Right renal cortex interstitium (tissue), 3 donors: ENCODE results near the gene S100Z. TPM values are rescaled to one million over a fixed set of nuclear protein-coding genes. Genes with fewer than 3 reads are reported as not detected.
"Not testable (repeated sequence)": the region's sequence is repeated elsewhere in the genome, so short reads cannot be mapped to it uniquely, and the experiment has no call there.

Source experiments
- DNase-seq, 3 donors: peaks; one replicate each; pipeline ENCODE4 v3.0.0-alpha.2; 2013; ENCODE audit warnings: low read depth in 3 of 3, low spot score in 2 of 3
- polyA plus RNA-seq, 3 donors: library from polyadenylated mRNA; unstranded; fragments of 120-200 nt; gene quantifications; one replicate each; pipeline ENCODE4 v1.2.1, GENCODE V29; 2013; ENCODE audit not compliant: insufficient read length in 3 of 3

Gene S100Z
- polyA plus RNA-seq: under 1 TPM in 2 of 3 donors, not detected in 1; 0.18 to 0.21 TPM

GRCh38 chr5:76849419-76850291 lies at the start of gene S100Z:
Gene S100Z (plus strand): TSS chr5:76850014. CDS start chr5:76875360, 25,346 bp downstream.
- no peak for DNase-seq

- no peak for DNase-seq
Measured at GRCh38 chr5:76800579-76800978, 49.2 kb upstream of the S100Z start.

GRCh38 chr5:76801159-76801802 lies 48.5 kb upstream of the S100Z start:
- no peak for DNase-seq

GRCh38 chr5:76801803-76802195 lies 48.0 kb upstream of the S100Z start:
- no peak for DNase-seq

- no peak for DNase-seq
Measured at GRCh38 chr5:76804266-76804665, 45.5 kb upstream of the S100Z start.

- DNase-seq: no peak
Measured at GRCh38 chr5:76805821-76806505, 43.9 kb upstream of the S100Z start.

GRCh38 chr5:76807296-76807695 lies 42.5 kb upstream of the S100Z start:
- DNase-seq: no peak

GRCh38 chr5:76808141-76808691 lies 41.6 kb upstream of the S100Z start:
- no peak for DNase-seq

- DNase-seq: no peak
Measured at GRCh38 chr5:76809141-76809540, 40.7 kb upstream of the S100Z start.

GRCh38 chr5:76810236-76810635 lies 39.6 kb upstream of the S100Z start:
- no peak for DNase-seq

- DNase-seq: no peak
Measured at GRCh38 chr5:76811214-76811613, 38.6 kb upstream of the S100Z start.

- DNase-seq: not testable (repeated sequence)
Measured at GRCh38 chr5:76812209-76812608, 37.6 kb upstream of the S100Z start.

- DNase-seq: no peak
Measured at GRCh38 chr5:76813982-76814562, 35.7 kb upstream of the S100Z start.

- DNase-seq: no peak
Measured at GRCh38 chr5:76816110-76816831, 33.5 kb upstream of the S100Z start.

- peak in 2 of 3 donors; percentile 41 to 61 for DNase-seq
Measured at GRCh38 chr5:76818844-76819831, 30.7 kb upstream of the S100Z start, which contains the start of gene F2RL1. Gene F2RL1 (plus strand): TSS chr5:76819030. CDS start chr5:76819183, 153 bp downstream.

GRCh38 chr5:76819851-76820525 lies 29.8 kb upstream of the S100Z start:
- DNase-seq: no peak

GRCh38 chr5:76820526-76820890 lies 29.3 kb upstream of the S100Z start:
- DNase-seq: no peak

- DNase-seq: no peak
Measured at GRCh38 chr5:76821136-76821535, 28.7 kb upstream of the S100Z start.
